Stomach smooth muscle (tissue), 2 donors: Measurements from ENCODE around the gene ATG9A.
A peak's percentile ranks its signal among the peaks of the same experiment; 100 is the strongest.

Experiments
- H3K27ac ChIP-seq: one replicate; pipeline ENCODE4 v1.7.0; 2013; ENCODE audit warnings: mild to moderate bottlenecking, low read length, inconsistent platforms
- H3K27me3 ChIP-seq, 2 donors: one replicate each; pipeline ENCODE4 v1.7.0; 2013; ENCODE audit warnings: low read length in 2 of 2; ENCODE audit not compliant: insufficient read depth in 2 of 2, control insufficient read depth in 1 of 2
- H3K36me3 ChIP-seq, 2 donors: one replicate each; pipeline ENCODE4 v1.7.0; 2013; ENCODE audit warnings: low read length in 2 of 2; ENCODE audit not compliant: control insufficient read depth in 2 of 2, insufficient read depth in 2 of 2
- H3K4me1 ChIP-seq: one replicate; pipeline ENCODE4 v1.7.0; 2013; ENCODE audit warnings: low read length; ENCODE audit not compliant: control insufficient read depth, insufficient read depth
- H3K4me3 ChIP-seq, 2 donors: one replicate each; pipeline ENCODE4 v1.7.0; 2013; ENCODE audit warnings: low read length in 2 of 2
- H3K9ac ChIP-seq, 2 donors: one replicate each; pipeline ENCODE4 v1.7.0; 2013; ENCODE audit warnings: low read length in 2 of 2, mild to moderate bottlenecking in 1 of 2
- H3K9me3 ChIP-seq, 2 donors: one replicate each; pipeline ENCODE4 v1.7.0; 2013; ENCODE audit warnings: low read length in 2 of 2; ENCODE audit not compliant: control insufficient read depth in 2 of 2
- donor health status: healthy.
- donor health status: Pancreatic carcinoma.

Gene ATG9A

GRCh38 chr2:219252570-219252899, 23.1 kb upstream of the ATG9A start:
- Histone ChIP-seq H3K27ac (peak overlapping the region; percentile 90), H3K36me3 (peaks cover 14 to 17% of the 10 kb centered on the region in 2 donors), H3K4me1 (peaks cover 56% of the 10 kb centered on the region), H3K9me3 (no peaks in the 10 kb centered on the region), H3K9ac (peak overlapping the region; percentile 73 to 86), H3K27me3 (no peaks in the 10 kb centered on the region), H3K4me3 (peak overlapping the region; percentile 90 to 96)

DNA sequence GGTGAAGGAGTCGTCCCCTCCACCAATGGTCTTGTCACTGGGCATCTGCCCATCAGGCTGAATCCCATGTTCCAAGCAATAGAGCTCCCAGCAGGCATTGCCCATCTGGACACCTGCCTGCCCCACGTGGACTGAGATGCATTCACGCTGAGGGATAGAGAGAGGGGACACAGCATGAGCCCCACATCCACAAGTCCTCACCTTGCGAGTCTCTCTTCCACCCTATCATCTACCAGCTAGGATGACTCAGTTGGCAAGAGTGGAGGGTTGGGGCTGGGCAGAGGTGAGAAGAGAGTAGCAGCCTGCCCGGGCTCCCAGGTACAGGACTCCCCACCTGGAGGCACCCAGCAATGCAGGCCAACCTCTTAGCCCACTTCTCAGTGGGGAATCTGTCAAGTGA, 22.6 kb upstream of the ATG9A start:
- Histone ChIP-seq H3K36me3 (peaks cover 16 to 22% of the 10 kb centered on the region in 2 donors), H3K27me3 (no peaks in the 10 kb centered on the region), H3K27ac (peak overlapping the region; percentile 90), H3K9ac (peak overlapping the region in 1 of 2 donors; percentile 86), H3K9me3 (no peaks in the 10 kb centered on the region), H3K4me1 (peaks cover 58% of the 10 kb centered on the region), H3K4me3 (peak overlapping the region in 1 of 2 donors; percentile 96)

DNA sequence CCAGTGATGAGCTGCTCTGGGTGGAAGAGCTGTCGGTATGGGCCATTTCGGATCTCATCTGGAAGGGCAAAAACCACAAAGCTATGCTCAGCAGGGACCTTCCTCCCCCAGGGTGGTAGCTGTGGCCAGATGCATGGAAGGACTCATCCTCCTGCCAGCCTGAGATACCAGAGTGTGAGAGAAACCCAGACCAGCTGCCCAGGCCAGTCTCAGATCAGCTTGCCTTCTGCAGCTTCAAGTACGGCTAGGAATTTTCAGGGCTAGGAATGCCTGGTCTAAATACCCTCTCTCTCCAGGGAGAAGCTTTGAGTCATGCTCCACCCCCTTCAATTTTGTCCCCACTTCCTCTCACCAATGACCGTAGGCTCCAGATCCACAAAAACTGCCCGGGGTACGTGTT, 22.2 kb upstream of the ATG9A start:
- Histone ChIP-seq H3K27ac (peak overlapping the region; percentile 90), H3K4me3 (peak overlapping the region in 1 of 2 donors; percentile 29), H3K4me1 (peaks cover 60% of the 10 kb centered on the region), H3K27me3 (no peaks in the 10 kb centered on the region), H3K36me3 (peaks cover 16 to 22% of the 10 kb centered on the region in 2 donors), H3K9ac (peak overlapping the region in 1 of 2 donors; percentile 86), H3K9me3 (no peaks in the 10 kb centered on the region)

GRCh38 chr2:219250049-219250781, 20.8 kb upstream of the ATG9A start:
- H3K36me3 ChIP-seq = peaks cover 16 to 22% of the 10 kb centered on the region in 2 donors
- H3K4me3 ChIP-seq = peak overlapping the region; percentile 28 to 54
- peak overlapping the region; percentile 90 for H3K27ac ChIP-seq
- H3K9me3 ChIP-seq = no peaks in the 10 kb centered on the region
- H3K9ac ChIP-seq = peak overlapping the region; percentile 7 to 64
- H3K4me1 ChIP-seq = peaks cover 71% of the 10 kb centered on the region
- H3K27me3 ChIP-seq = no peaks in the 10 kb centered on the region

DNA sequence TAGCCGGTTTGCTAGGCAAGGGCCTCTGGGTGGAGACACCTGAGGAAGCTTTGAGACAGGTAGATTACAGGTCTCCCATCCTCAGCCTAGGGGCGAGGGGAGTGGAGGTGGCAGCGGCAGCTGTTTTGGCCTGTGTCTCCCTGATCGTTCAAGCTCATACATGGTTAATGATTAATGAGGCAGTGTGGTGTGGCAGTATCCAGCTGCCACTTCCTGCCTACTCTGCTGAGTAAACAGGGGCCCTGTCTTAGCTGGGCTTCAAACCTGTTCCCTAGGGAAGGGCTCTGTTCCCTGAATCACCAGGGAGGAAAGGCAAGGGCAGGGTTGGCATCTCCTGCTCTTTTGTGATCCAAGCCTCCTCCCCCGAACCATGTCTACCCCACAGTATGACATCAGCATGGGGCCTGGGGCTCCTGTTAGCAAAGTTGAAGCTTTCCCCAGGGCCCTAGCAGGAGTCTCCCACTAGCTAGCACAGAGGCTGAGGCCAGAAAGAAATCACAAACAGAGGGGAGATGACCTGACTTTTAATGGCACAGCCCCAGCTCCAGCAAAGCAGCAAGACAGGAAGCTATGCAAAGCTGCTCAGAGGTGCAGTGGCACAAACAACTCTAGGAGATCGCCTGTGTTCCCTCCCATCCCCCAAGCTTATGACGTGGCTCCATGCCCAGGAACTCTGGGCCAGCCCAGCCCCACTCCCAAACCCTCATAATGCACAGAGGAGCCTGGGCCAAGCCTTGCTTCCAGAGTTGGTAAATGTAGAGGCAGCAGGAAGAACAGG, 20.0 kb upstream of the ATG9A start:
- H3K27ac ChIP-seq = peak overlapping the region; percentile 90
- no peaks in the 10 kb centered on the region for H3K9me3 ChIP-seq
- no peaks in the 10 kb centered on the region for H3K27me3 ChIP-seq
- peak overlapping the region; percentile 28 to 54 for H3K4me3 ChIP-seq
- peaks cover 16 to 22% of the 10 kb centered on the region in 2 donors for H3K36me3 ChIP-seq
- peaks cover 73% of the 10 kb centered on the region for H3K4me1 ChIP-seq
- peak overlapping the region; percentile 7 to 64 for H3K9ac ChIP-seq

- peak overlapping the region in 1 of 2 donors; percentile 54 for H3K4me3 ChIP-seq
- peaks cover 16 to 22% of the 10 kb centered on the region in 2 donors for H3K36me3 ChIP-seq
- H3K4me1 ChIP-seq = peaks cover 67% of the 10 kb centered on the region
- no peaks in the 10 kb centered on the region for H3K9me3 ChIP-seq
- peak overlapping the region; percentile 7 to 64 for H3K9ac ChIP-seq
- peak overlapping the region; percentile 90 for H3K27ac ChIP-seq
- no peaks in the 10 kb centered on the region for H3K27me3 ChIP-seq
Observed at GRCh38 chr2:219248845-219249202, 19.4 kb upstream of the ATG9A start.

DNA sequence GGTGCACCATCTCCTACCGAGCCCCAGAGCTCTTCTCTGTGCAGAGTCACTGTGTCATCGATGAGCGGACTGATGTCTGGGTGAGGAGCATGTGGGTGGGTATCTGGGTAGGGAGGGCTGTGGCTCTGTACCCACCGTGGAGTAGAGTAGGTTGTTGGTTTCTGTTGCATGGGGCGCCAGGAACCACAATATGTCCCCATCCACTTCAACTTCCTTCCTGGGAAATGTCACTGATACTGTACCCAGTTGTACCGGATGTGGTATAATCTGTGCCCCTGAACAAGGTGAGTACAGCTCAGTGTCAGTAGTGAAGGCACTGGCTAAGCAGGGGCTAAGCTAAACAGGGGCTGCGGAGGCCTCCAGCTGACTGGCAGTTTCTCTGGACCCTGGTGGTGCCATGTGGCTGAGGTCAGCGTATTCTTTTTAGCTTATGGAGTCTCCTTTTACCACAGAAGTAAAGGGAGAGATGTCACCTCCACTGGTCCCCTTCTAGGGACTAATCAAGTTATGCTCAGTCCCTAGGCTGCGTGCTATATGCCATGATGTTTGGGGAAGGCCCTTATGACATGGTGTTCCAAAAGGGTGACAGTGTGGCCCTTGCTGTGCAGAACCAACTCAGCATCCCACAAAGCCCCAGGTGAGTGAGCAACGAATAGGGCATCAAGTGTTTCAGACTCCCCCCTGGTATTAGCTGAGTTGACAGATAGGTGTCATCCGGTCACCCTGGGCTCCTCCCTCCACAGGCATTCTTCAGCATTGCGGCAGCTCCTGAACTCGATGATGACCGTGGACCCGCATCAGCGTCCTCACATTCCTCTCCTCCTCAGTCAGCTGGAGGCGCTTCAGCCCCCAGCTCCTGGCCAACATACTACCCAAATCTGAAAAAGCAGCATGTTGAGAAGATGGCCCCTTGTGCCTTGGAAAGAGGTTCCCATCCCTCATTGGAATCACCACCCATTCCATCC, 18.5 kb upstream of the ATG9A start:
- H3K9ac ChIP-seq = no peak overlapping the region
- no peaks in the 10 kb centered on the region for H3K27me3 ChIP-seq
- no peak overlapping the region for H3K4me3 ChIP-seq
- peaks cover 16 to 22% of the 10 kb centered on the region in 2 donors for H3K36me3 ChIP-seq
- H3K9me3 ChIP-seq = no peaks in the 10 kb centered on the region
- H3K4me1 ChIP-seq = peaks cover 61% of the 10 kb centered on the region
- peak overlapping the region; percentile 41 for H3K27ac ChIP-seq

GRCh38 chr2:219246559-219246958, 17.1 kb upstream of the ATG9A start:
- H3K9ac ChIP-seq = peak overlapping the region in 1 of 2 donors; percentile 98
- no peak overlapping the region for H3K27ac ChIP-seq
- no peak overlapping the region for H3K4me3 ChIP-seq
- H3K27me3 ChIP-seq = no peaks in the 10 kb centered on the region
- peaks cover 50% of the 10 kb centered on the region for H3K4me1 ChIP-seq
- peaks cover 15 to 21% of the 10 kb centered on the region in 2 donors for H3K36me3 ChIP-seq
- no peaks in the 10 kb centered on the region for H3K9me3 ChIP-seq

DNA sequence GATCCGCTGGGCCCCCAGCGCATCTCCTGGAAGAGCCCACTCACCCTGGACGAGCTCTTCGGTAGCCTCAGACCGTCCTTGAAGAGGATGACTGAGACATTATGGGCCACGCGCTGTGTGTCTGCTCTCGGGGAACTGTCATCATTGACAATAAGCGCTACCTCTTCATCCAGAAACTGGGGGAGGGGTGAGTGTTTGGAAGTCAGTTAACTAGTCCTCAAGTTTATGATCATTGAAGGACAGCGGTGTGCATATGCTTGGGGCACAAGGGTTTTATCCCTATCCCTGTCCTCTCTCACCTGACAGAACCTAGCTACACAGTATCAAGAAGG, 16.4 kb upstream of the ATG9A start:
- Histone ChIP-seq H3K9ac (peak overlapping the region; percentile 98), H3K27ac (peak overlapping the region; percentile 97), H3K27me3 (no peaks in the 10 kb centered on the region), H3K4me1 (peaks cover 46% of the 10 kb centered on the region), H3K9me3 (no peaks in the 10 kb centered on the region), H3K36me3 (peaks cover 12 to 16% of the 10 kb centered on the region in 2 donors), H3K4me3 (peak overlapping the region; percentile 91 to 94)

- H3K9ac ChIP-seq = peak within 1 kb of the TSS; percentile 98
- H3K27me3 ChIP-seq = no peaks in the 10 kb centered on the region
- H3K4me3 ChIP-seq = peak within 1 kb of the TSS; percentile 91 to 94
- peaks cover 12 to 16% of the 10 kb centered on the region in 2 donors for H3K36me3 ChIP-seq
- H3K4me1 ChIP-seq = peaks cover 41% of the 10 kb centered on the region
- peak within 1 kb of the TSS; percentile 97 for H3K27ac ChIP-seq
- no peaks in the 10 kb centered on the region for H3K9me3 ChIP-seq
Observed at GRCh38 chr2:219245148-219245898, 15.9 kb upstream of the ATG9A start, which contains the start of the genes GLB1L and STK16. Gene GLB1L, minus strand, starts transcription at chr2:219245444. Its CDS starts 1,871 bp downstream, at chr2:219243573. Gene STK16, plus strand, starts transcription at chr2:219245479. Its CDS starts 521 bp downstream, at chr2:219246000.
